ENCODE data around the gene AK6. TPM values are rescaled to one million over a fixed set of nuclear protein-coding genes. Genes with fewer than 3 reads are reported as not detected.

AK6 gene
- 13.6 and 19.9 TPM in 2 replicates for total RNA-seq

- H3K9me3 ChIP-seq (ENCODE audit: low read depth, low read length), result no peaks in the 10 kb centered on the region
- peak within 1 kb of the TSS; percentile 98 for H3K27ac ChIP-seq (ENCODE audit: low read depth, low read length)
- peaks cover 15% of the 10 kb centered on the region for H4K20me1 ChIP-seq (ENCODE audit: insufficient read depth, low read length)
- peak; percentile 97 for DNase-seq (ENCODE audit: insufficient read length, low spot score, missing footprints)
- H2AFZ ChIP-seq (ENCODE audit: low read length), result peak within 1 kb of the TSS; percentile 99
- H3K4me3 ChIP-seq (ENCODE audit: insufficient read depth, low read length), result peak within 1 kb of the TSS; percentile 95
- H3K4me2 ChIP-seq (ENCODE audit: insufficient read depth, low read length), result peak within 1 kb of the TSS; percentile 96
- H3K36me3 ChIP-seq (ENCODE audit: insufficient read depth, low read length), result peaks cover 30% of the 10 kb centered on the region
- no peak for TF ChIP-seq CTCF (IDR thresholded peaks at IDR 0.05; ENCODE audit: extremely low read depth, low read depth, low read length)
- H3K79me2 ChIP-seq (ENCODE audit: insufficient read depth, low read length), result peaks cover 76% of the 10 kb centered on the region
- H3K4me1 ChIP-seq (ENCODE audit: insufficient read depth, low read length), result peaks cover 21% of the 10 kb centered on the region
- no peaks in the 10 kb centered on the region for H3K27me3 ChIP-seq (ENCODE audit: insufficient read depth, low read length)
Measured at GRCh38 chr5:69369340-69370121, at the start of gene AK6, which contains the start of the genes RAD17 and TAF9. Gene AK6, minus strand, starts transcription at chr5:69369520. Its CDS starts 30 bp downstream, at chr5:69369490. Gene RAD17, plus strand, starts transcription at chr5:69369818. Its CDS starts 2,391 bp downstream, at chr5:69372209. Gene TAF9, minus strand, starts transcription at chr5:69369520. Its CDS starts 3,783 bp downstream, at chr5:69365737.

GRCh38 chr5:69418554-69418953 is 49.2 kb upstream of the AK6 start:
- DNase-seq (ENCODE audit: insufficient read length, low spot score, missing footprints), result no peak
- Histone ChIP-seq H4K20me1 (ENCODE audit: insufficient read depth, low read length) (no peaks in the 10 kb centered on the region), H3K4me1 (ENCODE audit: insufficient read depth, low read length) (no peaks in the 10 kb centered on the region), H3K4me3 (ENCODE audit: insufficient read depth, low read length) (no peak overlapping the region), H3K9me3 (ENCODE audit: low read depth, low read length) (no peaks in the 10 kb centered on the region), H3K27ac (ENCODE audit: low read depth, low read length) (no peak overlapping the region), H3K27me3 (ENCODE audit: insufficient read depth, low read length) (no peaks in the 10 kb centered on the region), H3K79me2 (ENCODE audit: insufficient read depth, low read length) (no peaks in the 10 kb centered on the region), H2AFZ (ENCODE audit: low read length) (no peak overlapping the region), H3K36me3 (ENCODE audit: insufficient read depth, low read length) (peaks cover 6% of the 10 kb centered on the region), H3K4me2 (ENCODE audit: insufficient read depth, low read length) (no peak overlapping the region)
- no peak for TF ChIP-seq CTCF (IDR thresholded peaks at IDR 0.05; ENCODE audit: extremely low read depth, low read depth, low read length)

GRCh38 chr5:69416699-69417098 is 47.4 kb upstream of the AK6 start:
- Histone ChIP-seq H3K4me2 (ENCODE audit: insufficient read depth, low read length) (no peak overlapping the region), H4K20me1 (ENCODE audit: insufficient read depth, low read length) (no peaks in the 10 kb centered on the region), H3K9me3 (ENCODE audit: low read depth, low read length) (no peaks in the 10 kb centered on the region), H3K4me3 (ENCODE audit: insufficient read depth, low read length) (no peak overlapping the region), H2AFZ (ENCODE audit: low read length) (no peak overlapping the region), H3K4me1 (ENCODE audit: insufficient read depth, low read length) (no peaks in the 10 kb centered on the region), H3K27ac (ENCODE audit: low read depth, low read length) (no peak overlapping the region), H3K36me3 (ENCODE audit: insufficient read depth, low read length) (peaks cover 7% of the 10 kb centered on the region), H3K27me3 (ENCODE audit: insufficient read depth, low read length) (no peaks in the 10 kb centered on the region), H3K79me2 (ENCODE audit: insufficient read depth, low read length) (no peaks in the 10 kb centered on the region)
- no peak for DNase-seq (ENCODE audit: insufficient read length, low spot score, missing footprints)
- no peak for TF ChIP-seq CTCF (IDR thresholded peaks at IDR 0.05; ENCODE audit: extremely low read depth, low read depth, low read length)

GRCh38 chr5:69416180-69416579 is 46.9 kb upstream of the AK6 start:
- H3K79me2 ChIP-seq (ENCODE audit: insufficient read depth, low read length), result no peaks in the 10 kb centered on the region
- no peaks in the 10 kb centered on the region for H4K20me1 ChIP-seq (ENCODE audit: insufficient read depth, low read length)
- no peak for DNase-seq (ENCODE audit: insufficient read length, low spot score, missing footprints)
- H3K9me3 ChIP-seq (ENCODE audit: low read depth, low read length), result no peaks in the 10 kb centered on the region
- no peak for TF ChIP-seq CTCF (IDR thresholded peaks at IDR 0.05; ENCODE audit: extremely low read depth, low read depth, low read length)
- no peaks in the 10 kb centered on the region for H3K27me3 ChIP-seq (ENCODE audit: insufficient read depth, low read length)
- H3K4me2 ChIP-seq (ENCODE audit: insufficient read depth, low read length), result no peak overlapping the region
- no peak overlapping the region for H2AFZ ChIP-seq (ENCODE audit: low read length)
- no peak overlapping the region for H3K4me3 ChIP-seq (ENCODE audit: insufficient read depth, low read length)
- H3K4me1 ChIP-seq (ENCODE audit: insufficient read depth, low read length), result no peaks in the 10 kb centered on the region
- no peak overlapping the region for H3K27ac ChIP-seq (ENCODE audit: low read depth, low read length)
- H3K36me3 ChIP-seq (ENCODE audit: insufficient read depth, low read length), result peaks cover 12% of the 10 kb centered on the region
